Retina (tissue), 1 donor: ENCODE data around the gene CEP104.

Source experiments
- DNase-seq: peaks from one replicate; pipeline ENCODE4 v3.0.0-alpha.2; 2016

CEP104 gene

DNA sequence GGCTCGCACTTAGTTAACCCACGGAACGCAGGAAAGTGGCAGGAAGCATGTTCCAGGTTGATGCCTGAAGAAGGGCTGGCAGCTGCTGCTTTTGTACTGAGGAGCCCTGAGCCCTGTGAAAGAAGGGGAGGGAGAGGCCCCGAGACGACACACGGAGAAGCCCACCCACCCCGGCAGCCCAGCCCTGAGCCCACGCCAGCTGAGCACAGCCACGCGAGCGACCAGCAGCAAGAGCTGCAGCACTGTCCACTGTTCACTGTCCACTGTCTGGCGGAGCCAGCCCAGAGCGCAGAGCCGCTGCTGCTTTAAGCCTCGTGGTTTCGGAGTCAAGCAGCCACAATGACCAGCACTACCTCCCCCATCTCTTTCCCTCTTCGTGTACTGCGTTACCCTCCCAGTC lies 66.1 kb downstream of the CEP104 start:
- no peak for DNase-seq

DNA sequence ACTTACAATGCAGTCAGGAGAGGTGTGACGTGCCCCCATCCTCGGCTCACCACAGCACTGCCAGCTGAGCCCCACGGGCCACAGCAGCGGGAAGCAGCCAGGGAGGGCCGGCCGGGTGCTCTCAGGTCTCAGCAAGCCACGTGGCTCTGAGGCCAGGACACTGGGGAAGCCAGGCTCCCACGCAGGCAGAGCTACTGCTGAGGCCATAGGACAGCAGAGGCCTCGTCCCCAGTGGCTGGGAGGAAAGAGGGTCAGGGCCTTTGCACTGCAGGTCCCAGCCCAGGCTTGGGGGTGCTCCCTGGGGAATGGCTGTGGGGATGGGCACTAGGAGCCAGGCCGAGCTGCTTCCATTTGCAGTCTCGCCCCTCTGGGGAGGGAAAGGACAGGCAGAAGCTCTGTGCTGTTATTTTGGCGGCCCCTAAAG lies 66.5 kb downstream of the CEP104 start:
- no peak for DNase-seq

DNA sequence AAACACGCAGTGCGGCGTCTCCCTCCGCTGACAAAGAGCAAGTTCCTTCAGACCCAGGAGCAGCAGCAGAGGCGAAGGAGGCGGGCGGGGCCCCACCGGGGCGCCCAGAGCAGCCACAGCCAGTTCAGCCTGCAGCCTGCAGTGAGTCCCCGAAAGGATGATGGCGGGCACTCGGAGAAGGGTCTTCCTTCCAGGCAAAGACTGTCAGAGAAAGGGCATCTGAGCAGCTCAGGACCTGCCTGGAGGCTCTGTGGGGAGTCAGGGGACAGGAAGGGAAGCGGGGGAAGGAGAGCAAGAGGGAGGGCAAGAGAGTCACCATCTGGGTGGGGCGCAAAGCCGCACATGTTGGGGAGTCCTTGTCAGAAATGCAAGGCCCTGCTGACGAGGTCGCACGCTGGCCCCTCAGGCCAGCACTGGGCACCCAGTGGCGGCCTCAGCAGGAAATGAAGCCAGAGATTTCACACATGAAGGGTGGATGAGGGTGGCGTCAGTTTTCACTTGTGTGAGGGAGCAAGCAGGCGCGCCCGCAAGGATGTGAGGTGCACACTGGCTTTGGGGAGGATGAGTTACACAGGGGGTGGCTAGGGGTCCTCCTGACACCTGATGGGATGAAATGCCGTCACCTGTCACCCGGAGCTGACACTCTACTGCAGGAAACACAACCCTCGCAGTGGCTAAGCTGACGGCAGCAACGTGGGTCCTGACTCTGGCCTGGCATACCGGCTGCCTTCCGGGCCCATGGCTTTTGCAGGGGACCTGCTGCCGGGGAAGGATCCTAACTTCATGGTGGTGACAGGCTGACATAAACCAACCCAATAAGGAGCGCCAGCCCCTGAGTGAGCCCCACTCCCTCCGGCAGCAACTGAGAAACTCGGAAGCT lies 67.3 kb downstream of the CEP104 start:
- no peak for DNase-seq

DNA sequence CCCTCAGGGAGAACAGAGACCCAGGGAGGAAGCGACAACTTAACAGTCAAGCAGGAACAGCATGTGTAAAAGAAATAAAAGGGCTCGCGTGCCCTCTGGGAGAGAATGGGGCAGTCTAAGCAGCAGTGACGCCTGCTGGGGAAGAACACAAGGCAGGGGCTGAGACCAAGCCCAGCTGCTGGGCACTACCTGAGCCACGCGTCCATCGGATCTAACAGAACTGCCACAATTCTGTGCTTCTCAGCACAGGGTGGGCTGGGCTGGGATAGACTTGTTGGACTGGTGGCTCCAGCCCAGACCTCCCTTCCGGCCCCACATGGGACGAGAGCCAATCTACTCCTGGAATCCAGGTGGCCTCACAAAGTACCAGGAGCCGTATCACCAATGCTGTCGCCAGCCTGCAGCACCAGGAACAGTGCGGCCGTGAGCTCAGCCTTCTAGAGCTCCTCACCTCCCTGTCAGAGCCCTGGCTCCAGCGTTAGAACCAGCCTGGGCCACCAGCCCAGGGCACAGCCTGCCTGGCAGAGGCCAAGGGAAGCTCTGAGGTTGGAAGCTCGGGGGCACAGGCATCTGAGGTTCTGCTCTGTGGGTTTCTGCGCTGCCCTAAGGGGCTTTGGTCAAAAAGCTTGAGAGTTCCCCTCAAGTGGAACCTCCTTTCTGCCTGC lies 68.1 kb downstream of the CEP104 start:
- no peak for DNase-seq

DNA sequence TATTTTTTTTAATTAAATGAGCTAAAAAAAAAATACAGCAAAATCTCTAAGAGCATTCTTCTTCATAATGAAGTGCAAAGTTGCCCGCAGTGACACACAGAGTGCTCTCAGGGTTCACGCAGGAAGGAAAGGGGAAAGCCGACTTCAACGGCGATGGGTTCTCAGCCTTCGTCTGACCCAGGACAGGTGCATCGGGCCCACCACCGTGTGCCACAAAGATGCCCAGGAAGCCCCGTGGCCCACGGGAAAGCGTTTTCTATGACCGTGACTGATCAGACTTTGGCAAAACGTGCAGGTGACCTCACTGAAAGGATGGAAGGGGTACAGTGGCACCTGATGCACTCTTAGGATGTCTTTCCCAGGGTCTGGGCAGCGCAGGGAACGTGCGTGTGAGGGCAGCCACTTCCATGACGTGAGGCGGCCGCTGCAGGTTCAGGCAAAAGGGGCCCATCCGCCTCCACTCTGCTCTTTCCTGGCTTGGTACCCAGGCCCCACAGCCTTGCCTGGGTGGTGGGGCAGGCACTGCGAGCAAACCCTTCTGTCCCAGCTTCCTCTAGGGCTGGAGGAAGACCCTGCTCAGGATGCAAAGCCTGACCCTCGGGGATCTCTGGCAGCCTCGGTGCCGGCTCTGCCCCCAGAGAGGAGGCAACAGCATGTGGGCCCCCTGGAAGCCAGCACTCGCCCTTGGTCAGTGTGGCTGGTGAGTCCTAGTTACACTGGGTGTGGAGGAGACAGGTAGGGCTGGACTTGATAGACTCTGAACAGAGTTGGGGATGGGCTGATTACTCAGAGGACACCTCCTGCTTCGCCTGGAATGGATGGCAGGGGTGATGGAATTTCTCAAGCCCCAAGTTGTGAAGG lies 69.0 kb downstream of the CEP104 start:
- no peak for DNase-seq

DNA sequence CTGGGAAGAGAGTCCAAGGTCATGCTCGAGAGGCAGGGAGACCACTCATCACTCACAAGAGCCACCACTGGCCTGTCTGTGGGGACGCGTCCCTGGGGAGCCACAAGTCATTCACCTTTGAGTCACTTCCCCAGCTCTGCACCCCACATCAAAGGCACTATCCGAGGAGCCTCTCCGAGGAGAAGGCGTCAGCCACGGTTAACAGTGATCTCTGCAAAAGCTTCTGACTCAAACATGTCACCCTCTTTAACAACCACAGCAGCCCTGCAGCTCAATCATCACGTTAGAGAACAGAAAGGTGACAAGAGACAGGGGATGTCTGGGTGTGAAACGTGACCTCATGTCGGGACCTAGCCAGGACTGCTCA lies 69.7 kb downstream of the CEP104 start:
- no peak for DNase-seq

DNA sequence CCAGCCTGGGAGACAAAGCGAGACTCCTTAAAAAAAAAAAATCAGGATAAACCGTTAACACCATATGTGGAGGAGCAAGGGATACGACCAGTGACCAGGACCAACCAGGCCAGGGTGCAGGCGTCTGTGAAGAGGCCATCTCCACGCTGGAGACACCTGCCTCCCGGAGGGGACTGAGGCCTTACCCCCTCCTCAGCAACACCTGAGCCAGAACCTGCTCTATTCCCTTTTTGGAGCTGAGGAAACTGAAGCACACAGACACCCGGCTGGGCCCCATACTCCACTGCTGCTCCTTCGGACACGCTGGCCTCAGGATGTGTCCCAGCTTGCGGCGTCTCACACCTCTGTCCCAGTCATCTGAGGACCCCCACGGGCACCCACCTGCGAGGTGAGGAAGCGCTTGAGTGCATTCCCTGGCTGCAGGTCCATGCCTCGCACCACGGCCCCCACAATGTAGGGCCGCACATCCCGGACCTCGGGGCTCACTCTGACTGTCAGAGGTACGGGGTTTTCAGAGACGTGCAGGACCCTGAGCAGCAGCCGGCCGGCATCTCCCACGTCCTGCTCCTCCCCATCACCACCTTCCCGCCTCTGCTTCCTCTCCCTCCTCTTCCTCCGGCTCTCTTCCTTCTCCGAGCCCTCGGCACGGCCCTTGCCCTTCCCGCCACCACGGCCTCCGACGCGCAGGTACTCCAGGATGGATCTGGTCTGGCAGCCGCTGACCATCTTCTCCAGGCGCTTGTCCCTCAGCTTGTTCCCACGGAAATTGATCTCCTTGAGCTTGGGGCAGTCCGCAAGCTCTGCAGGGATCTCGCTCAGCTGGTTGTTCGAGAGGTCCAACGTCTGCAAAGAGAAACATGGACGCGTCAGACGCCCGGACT lies 70.3 kb downstream of the CEP104 start:
- DNase-seq = no peak

DNA sequence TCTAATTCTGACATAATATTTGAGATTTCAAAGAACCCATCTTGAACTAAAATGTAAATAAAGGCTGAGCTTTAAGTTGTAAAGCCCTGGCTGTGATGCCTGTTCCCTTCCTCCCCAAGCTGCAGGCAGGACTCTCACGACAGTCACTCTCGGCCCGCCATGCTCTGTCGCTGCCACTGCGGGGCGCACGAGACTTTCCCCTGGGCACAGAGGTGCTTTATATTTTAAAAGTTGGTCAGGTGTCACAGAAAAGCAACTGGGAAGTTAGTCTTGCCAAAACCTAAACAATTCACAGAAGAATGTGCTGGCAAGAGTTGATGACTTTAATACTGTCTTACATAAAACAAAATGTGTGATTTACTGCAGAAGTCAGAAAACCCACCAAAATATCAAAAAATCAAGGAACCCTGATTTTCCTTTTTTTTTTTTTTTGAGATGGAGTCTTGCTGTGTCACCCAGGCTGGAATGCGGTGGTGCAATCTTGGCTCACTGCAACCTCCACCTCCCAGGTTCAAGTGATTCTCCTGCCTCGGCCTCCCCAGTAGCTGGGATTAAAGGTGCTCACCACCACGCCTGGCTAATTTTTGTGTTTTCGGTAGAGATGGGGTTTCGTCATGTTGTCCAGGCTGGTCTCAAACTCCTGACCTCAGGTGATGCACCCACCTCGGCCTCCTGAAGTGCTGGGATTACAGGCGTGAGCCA lies 71.4 kb downstream of the CEP104 start:
- DNase-seq = no peak

DNA sequence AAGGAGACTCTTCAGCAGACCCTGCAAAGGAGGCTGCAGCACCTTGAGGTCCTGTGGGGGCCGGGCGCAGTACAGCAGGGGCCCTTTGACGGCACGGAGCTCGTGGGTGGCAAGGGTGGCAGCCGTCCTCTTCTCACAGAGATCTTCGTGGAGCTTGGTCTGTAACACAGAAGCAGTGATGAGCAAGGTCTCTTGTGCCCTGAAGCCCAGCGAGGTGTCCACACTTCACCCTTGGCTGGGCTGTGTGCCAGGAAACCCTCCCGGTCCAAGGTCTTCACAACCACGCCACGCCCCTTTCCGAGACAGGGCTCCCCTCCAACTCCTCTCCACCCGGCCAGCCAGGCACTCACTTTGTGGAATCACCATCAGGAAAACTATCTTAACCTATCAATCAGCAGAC lies 72.0 kb downstream of the CEP104 start:
- no peak for DNase-seq

DNA sequence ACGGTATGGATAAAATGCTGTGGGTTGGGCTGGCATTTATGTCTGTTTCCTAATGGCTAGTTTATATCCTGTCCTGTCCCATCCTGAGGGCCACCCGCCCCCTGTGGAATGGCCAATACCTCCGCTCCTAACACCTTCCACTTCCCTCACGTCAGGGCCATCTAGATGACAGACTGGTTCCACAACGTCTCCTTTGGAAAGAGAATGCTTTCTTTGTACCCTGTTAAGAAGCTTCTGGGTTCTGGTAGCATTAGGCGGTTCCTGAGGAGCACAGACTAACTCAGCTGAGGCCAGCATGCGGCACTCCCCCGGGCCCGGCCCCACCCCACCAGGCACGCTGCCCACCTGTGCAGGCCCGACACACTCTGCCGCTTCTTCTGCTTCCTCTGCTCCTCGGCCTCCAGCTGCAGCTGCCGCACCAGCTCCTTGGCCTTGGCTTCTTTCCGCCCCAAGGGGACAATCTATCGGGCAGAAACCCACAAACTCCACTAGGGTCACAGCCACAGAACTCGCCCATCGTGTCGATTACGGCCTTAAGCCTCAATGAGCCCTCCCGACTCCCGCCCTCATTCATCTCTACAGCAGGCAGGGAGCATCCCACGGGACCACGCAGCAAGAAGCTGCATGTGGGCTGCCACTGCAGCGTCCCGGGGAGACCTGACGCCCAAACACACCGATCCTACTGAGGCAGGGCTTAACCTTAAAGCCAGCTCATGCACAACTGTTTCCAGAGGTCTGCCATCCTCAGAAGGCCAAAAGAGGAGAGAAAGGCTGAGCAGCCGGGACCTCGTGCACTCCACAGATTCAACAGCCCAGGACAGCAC lies 73.1 kb downstream of the CEP104 start:
- no peak for DNase-seq

DNA sequence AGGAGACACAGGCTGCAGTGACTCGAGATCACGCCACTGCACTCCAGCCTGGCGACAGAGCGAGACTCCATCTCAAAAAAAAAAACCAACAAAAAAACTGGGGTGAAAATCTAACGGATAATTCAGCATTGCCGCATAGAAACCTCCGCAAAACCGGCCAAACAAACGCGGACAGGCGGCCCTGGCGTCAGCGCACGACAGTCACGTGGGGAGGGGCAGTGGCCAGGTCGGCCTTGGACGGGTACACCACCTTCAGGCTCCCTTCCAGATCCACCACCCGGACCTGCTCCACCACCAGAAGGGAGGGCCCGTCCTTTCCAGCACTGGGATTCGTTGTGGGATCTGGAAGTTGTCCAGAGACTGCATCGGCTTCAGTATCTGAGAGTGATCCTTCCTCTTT lies 76.1 kb downstream of the CEP104 start:
- DNase-seq = no peak

DNA sequence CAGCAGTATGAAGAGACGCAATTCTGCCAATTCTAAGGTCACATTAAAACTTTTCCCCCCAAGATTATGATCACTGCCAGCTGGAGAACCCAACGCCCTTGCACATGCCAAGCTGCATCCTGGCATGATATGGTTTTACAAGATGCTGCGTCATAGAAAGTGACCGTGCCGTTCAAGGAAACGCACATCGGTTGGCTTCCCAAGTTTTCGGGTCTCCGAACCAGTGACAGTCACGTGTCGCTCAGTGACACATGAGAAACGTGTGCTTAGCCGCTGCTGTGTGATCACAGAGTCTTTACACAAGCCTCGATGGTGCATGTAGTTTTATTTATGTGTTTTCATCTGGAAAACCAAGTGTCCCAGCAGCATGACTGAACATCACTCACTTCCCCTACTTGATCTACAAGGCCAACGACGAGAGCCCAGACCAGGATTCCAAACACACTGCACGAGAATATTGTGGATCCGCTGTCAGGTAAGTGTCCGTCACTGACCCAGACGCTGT lies 77.0 kb downstream of the CEP104 start:
- no peak for DNase-seq

DNA sequence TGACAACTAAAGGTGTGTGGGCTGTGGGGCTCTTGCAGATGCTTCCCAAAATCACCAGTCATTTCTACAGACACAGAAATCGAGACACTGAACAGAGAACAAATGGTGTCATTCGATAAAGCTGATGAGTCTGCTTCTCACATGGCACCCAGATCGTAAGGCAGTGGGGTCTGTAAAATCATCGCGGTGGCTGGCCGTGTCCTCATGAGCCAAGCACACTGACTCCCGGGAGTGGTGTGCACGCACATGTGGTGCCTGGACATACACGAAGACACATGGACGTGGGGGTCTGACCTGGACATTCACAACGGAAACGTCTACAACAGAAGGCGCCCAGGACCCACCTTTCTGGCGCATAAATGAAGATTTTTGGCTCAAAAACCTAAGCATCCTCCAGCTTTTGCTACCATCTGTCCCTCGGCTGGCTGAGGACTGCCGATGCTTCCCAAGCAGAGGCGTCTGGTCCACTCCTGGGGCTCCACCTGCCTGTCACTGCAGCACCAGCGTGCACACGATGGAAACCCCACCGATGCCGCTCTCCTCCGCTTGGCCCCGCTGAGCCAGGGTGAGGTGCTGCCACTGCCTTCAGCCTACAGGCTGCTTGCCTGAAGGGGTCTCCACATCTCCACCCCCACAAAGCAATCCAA lies 77.6 kb downstream of the CEP104 start:
- no peak for DNase-seq

DNA sequence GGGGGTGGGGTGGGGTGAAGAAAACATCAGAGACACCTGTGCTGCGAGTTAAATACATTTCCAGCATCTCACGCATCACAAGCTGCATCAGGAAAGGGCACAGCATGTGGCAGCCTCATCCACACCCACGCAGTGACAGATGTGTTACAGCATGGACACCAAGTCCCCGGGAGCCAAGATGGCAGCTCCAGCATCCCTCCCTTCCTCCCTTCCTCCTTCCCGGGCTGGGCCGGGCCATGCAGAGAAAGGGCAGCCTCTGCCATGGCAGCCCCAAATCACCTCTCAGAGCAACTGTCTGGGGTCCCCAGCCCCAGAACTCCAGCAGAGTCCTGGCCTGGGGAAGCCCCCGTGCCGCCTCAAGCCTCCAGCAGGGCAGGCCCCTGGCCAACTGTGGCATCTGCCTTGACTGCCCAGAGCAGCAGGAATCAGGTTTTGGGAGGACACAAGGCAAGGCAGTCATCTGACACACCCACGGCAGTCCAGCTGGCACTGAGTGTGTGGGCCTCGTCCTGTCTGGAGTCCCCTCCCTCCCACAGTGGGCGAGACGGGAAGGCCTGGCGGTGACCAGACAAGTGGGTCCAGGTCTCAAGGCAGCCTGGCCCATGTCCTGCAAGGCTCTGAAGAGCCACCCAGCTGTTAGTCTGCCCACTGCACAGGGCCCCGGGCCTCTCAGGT lies 78.3 kb downstream of the CEP104 start:
- no peak for DNase-seq

DNA sequence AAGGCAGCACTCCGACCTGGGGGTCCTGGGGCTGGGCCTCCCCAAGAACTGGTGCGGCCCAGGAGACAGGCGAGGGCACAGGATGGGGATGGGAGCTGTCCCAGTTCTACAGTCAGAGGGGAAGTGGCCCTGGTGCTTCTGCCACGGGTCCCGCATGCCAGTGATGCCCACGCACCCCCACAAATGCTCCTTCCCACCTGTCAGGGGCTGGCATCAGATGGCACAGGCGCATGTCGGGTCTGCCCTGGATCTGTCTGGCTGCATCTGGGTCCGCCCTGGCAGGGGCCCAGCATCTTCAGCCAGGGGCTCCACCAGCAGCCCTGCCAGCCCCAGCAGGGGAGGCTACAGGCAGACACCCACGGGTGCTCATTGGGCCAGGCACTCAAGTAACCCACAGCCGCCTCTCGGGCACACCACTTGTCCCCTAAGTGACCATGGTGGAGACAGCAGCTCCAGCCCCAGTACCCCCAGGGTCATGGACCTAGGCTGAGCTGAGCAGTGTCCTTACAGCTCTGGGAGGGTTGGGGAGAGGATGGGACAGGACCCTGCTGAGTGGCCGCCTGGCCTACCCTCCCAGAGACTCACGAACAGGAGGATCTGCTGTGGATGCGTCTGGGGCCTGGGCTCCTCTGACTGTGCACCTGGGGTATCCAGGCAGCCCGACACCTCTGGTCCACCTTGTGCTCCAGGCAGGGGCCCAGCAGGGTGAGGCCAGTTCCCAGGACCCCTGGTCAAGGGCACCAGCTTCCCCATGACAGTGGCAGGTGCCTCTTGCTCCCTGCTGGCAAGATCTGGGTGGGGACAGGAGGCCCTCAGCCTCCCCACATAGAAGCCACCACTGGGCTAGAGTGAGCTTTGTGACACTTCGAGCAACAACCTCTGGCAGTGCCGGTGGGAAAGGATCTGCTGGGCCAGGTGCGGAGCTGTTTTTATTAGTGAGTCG lies 79.1 kb downstream of the CEP104 start:
- no peak for DNase-seq

DNA sequence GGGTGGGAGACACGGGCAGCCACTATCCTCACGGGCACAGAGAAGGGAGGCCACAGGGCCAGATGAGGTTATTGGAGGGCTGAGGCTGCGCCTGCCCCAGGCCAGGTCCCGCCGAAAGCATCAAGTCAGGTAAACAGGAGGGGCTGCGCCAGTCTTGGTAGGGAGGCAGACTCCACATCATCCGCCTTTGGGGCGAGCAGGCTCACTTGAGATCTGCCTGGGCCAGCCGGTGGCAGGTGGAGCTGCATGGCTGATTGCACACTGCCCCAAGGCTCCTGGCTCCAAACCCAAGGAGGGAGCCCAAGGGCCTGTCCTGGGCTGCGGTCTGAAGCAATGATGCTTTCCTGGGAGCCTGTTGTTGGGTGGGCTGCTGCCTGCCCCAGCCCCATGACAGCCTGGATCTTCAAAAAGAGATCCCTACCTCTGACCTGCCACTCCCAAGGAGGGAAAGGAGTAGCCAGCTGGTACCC lies 79.9 kb downstream of the CEP104 start:
- no peak for DNase-seq

DNA sequence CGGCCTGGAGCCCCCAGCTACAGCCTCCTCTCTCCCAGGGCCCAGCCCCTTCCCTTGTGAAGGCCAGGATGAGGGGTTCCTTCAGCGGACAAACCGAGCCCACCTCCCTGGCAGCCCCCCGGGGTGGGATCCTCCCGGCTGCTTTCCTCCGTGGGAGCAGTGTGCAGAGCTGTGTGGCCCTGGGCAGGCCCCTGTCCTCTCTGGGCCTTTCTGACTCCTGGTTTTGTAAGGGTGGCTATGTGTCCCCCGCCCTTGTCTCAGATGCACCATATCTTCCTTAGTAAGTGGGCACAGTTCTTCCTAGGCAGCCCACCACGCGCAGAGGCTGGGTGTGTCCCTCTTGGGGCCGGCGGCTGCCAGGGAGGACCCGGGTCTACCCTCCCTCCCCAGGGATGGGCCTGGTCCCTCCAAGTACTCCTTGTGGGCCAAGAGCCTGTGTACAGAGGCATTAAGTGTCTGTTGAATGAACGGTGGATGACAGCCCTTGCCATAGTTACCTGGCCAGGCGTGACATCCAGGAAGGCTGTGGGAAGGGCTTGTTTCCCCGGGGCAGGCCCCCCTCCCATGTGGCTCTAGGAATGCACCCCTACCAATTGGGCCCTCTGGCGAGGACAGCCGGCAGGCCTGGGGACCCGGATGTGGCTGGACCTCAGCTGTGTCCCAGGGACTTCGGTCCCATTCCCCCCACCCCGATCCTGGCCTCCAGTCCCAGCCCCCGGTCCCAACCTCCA lies 80.6 kb downstream of the CEP104 start:
- DNase-seq = no peak
